ENCODE results near the gene ABCC11.

ABCC11 gene

GRCh38 chr16:48247311-48247710 lies at the start of gene ABCC11:
Gene ABCC11 (minus strand): TSS chr16:48247539. CDS start chr16:48231921, 15,618 bp downstream.
- Histone ChIP-seq H3K4me1 (ENCODE audit: control insufficient read depth, insufficient read depth, low read length) (no peaks in the 10 kb centered on the region), H3K27ac (ENCODE audit: low read length) (no peak within 1 kb of the TSS), H3K27me3 (ENCODE audit: control insufficient read depth, insufficient read depth, low read length) (no peaks in the 10 kb centered on the region), H3K4me3 (ENCODE audit: low read length) (no peak within 1 kb of the TSS), H3K36me3 (ENCODE audit: control insufficient read depth, insufficient read depth, low read length) (no peaks in the 10 kb centered on the region), H3K9me3 (ENCODE audit: control insufficient read depth, insufficient read depth, low read length) (no peaks in the 10 kb centered on the region)
- DNase-seq (ENCODE audit: low read depth, low spot score): no peak
- no CpG with 5 or more reads among the region's 4 CpGs for WGBS (ENCODE audit: insufficient coverage, insufficient read length)

- H3K4me3 ChIP-seq (ENCODE audit: low read length): no peak overlapping the region
- WGBS (ENCODE audit: insufficient coverage, insufficient read length): no CpG with 5 or more reads among the region's 1 CpG
- H3K36me3 ChIP-seq (ENCODE audit: control insufficient read depth, insufficient read depth, low read length): no peaks in the 10 kb centered on the region
- H3K27me3 ChIP-seq (ENCODE audit: control insufficient read depth, insufficient read depth, low read length): no peaks in the 10 kb centered on the region
- H3K4me1 ChIP-seq (ENCODE audit: control insufficient read depth, insufficient read depth, low read length): no peaks in the 10 kb centered on the region
- H3K27ac ChIP-seq (ENCODE audit: low read length): no peak overlapping the region
- no peak for DNase-seq (ENCODE audit: low read depth, low spot score)
- no peaks in the 10 kb centered on the region for H3K9me3 ChIP-seq (ENCODE audit: control insufficient read depth, insufficient read depth, low read length)
Measured at GRCh38 chr16:48295488-48296281, 48.3 kb upstream of the ABCC11 start.

- Histone ChIP-seq H3K4me3 (ENCODE audit: low read length) (no peak overlapping the region), H3K4me1 (ENCODE audit: control insufficient read depth, insufficient read depth, low read length) (no peaks in the 10 kb centered on the region), H3K36me3 (ENCODE audit: control insufficient read depth, insufficient read depth, low read length) (no peaks in the 10 kb centered on the region), H3K9me3 (ENCODE audit: control insufficient read depth, insufficient read depth, low read length) (no peaks in the 10 kb centered on the region), H3K27ac (ENCODE audit: low read length) (no peak overlapping the region), H3K27me3 (ENCODE audit: control insufficient read depth, insufficient read depth, low read length) (no peaks in the 10 kb centered on the region)
- DNase-seq (ENCODE audit: low read depth, low spot score): no peak
- 100% methylated on average over 1 of the region's 1 CpG for WGBS (ENCODE audit: insufficient coverage, insufficient read length)
Measured at GRCh38 chr16:48294724-48295123, 47.4 kb upstream of the ABCC11 start.

DNA sequence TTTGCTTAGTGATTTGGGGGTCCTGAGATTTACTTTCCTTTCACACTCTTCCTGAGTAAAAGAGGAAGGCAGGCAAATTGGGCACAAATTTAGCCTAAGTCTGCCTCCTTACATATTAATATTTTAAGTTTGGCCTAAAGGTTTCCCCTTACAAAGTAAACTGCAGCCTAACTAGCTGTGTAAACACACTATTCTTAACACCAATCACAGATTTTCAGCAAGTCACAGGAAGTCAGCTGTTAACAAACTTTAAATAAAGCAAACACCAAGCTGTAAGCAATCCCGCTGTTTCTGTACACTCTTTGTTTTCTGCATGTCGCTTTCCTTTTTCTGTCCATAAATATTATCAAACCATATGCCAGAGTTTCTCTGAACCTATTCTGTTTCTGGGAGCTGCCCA lies 45.1 kb upstream of the ABCC11 start:
- no peaks in the 10 kb centered on the region for H3K4me1 ChIP-seq (ENCODE audit: control insufficient read depth, insufficient read depth, low read length)
- no peak overlapping the region for H3K27ac ChIP-seq (ENCODE audit: low read length)
- H3K4me3 ChIP-seq (ENCODE audit: low read length): no peak overlapping the region
- no CpG with 5 or more reads among the region's 2 CpGs for WGBS (ENCODE audit: insufficient coverage, insufficient read length)
- H3K36me3 ChIP-seq (ENCODE audit: control insufficient read depth, insufficient read depth, low read length): no peaks in the 10 kb centered on the region
- H3K27me3 ChIP-seq (ENCODE audit: control insufficient read depth, insufficient read depth, low read length): no peaks in the 10 kb centered on the region
- DNase-seq (ENCODE audit: low read depth, low spot score): no peak
- H3K9me3 ChIP-seq (ENCODE audit: control insufficient read depth, insufficient read depth, low read length): no peaks in the 10 kb centered on the region

DNA sequence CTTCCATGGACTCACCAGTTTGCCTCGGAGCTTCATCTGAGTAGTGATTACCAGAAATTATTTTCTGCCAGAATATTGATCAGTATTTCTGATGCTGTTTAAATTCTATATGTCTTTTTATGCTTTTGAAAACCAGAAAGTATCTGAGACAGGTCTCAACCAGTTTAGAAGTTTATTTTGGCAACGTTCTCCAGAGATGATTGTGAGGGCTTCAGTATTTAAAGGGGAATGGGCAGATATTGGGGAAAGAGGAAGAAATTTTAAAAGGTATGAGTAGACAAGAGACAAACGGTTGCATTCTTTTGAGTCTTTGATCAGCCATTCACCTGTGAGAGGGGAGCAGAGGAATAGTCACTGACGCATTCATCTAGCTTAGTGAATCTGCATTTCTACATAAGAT lies 44.4 kb upstream of the ABCC11 start:
- no peaks in the 10 kb centered on the region for H3K36me3 ChIP-seq (ENCODE audit: control insufficient read depth, insufficient read depth, low read length)
- no CpG with 5 or more reads among the region's 4 CpGs for WGBS (ENCODE audit: insufficient coverage, insufficient read length)

GRCh38 chr16:48291303-48291702 lies 44.0 kb upstream of the ABCC11 start:
- Histone ChIP-seq H3K4me3 (ENCODE audit: low read length) (no peak overlapping the region), H3K4me1 (ENCODE audit: control insufficient read depth, insufficient read depth, low read length) (no peaks in the 10 kb centered on the region), H3K9me3 (ENCODE audit: control insufficient read depth, insufficient read depth, low read length) (no peaks in the 10 kb centered on the region), H3K36me3 (ENCODE audit: control insufficient read depth, insufficient read depth, low read length) (no peaks in the 10 kb centered on the region), H3K27me3 (ENCODE audit: control insufficient read depth, insufficient read depth, low read length) (no peaks in the 10 kb centered on the region), H3K27ac (ENCODE audit: low read length) (no peak overlapping the region)
- no CpG with 5 or more reads among the region's 3 CpGs for WGBS (ENCODE audit: insufficient coverage, insufficient read length)
- no peak for DNase-seq (ENCODE audit: low read depth, low spot score)

More for the DNA sequence above, 44.4 kb upstream of the ABCC11 start:
- Histone ChIP-seq H3K27ac (ENCODE audit: low read length) (no peak overlapping the region), H3K4me1 (ENCODE audit: control insufficient read depth, insufficient read depth, low read length) (no peaks in the 10 kb centered on the region), H3K4me3 (ENCODE audit: low read length) (no peak overlapping the region), H3K9me3 (ENCODE audit: control insufficient read depth, insufficient read depth, low read length) (no peaks in the 10 kb centered on the region), H3K27me3 (ENCODE audit: control insufficient read depth, insufficient read depth, low read length) (no peaks in the 10 kb centered on the region)
- DNase-seq (ENCODE audit: low read depth, low spot score): no peak

DNA sequence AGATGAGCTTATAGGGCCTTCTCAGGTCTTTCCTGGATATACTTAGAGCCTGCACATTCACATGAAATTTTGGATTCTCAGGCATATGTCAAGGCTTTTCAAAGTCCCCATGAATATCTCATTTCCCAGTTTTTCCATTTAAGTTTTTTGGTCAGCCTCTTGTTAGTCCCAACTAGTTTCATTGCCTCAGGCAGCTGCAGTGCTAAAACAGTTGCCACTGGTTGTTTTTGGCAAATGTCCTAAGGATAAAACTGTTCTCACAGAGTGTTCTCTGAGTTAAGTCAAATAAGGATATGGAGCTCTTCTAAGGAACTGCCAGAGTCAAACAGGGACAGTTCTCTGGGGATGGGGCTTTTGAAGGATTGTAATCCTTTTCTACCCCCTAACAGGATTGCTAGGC lies 39.9 kb upstream of the ABCC11 start:
- no peaks in the 10 kb centered on the region for H3K27me3 ChIP-seq (ENCODE audit: control insufficient read depth, insufficient read depth, low read length)
- no peak for DNase-seq (ENCODE audit: low read depth, low spot score)
- no peak overlapping the region for H3K4me3 ChIP-seq (ENCODE audit: low read length)
- H3K27ac ChIP-seq (ENCODE audit: low read length): no peak overlapping the region
- H3K4me1 ChIP-seq (ENCODE audit: control insufficient read depth, insufficient read depth, low read length): no peaks in the 10 kb centered on the region
- no peaks in the 10 kb centered on the region for H3K9me3 ChIP-seq (ENCODE audit: control insufficient read depth, insufficient read depth, low read length)
- no peaks in the 10 kb centered on the region for H3K36me3 ChIP-seq (ENCODE audit: control insufficient read depth, insufficient read depth, low read length)

GRCh38 chr16:48284772-48285409 lies 37.6 kb upstream of the ABCC11 start:
- H3K4me3 ChIP-seq (ENCODE audit: low read length): no peak overlapping the region

DNA sequence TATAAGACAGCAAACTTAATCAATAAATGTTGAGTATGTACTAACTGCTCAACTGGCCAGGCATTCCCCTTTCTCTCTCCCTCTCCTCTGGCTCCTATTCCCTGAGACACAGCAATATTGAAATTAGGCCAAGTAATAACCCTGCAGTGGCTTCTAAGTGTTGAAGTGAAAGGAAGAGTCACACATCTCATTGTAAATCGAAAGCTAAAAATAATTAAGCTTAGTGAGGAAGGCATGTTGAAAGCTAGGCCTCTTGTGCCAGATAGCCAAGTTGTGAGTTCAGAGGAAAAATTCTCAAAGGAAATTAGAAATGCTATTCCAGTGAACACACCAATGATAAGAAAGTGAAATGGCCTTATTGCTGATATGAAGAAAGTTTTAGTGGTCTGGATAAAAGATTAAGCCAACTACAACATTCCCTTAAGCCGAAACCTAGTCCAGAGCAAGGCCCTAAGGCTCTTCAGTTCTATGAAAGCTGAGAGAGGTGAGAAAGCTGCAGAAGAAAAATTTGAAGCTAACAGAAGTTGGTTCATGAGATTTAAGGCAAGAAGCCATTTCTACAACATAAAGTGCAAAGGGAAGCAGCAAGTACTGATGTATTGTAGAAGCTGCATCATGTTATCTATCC lies 35.4 kb upstream of the ABCC11 start:
- WGBS (ENCODE audit: insufficient coverage, insufficient read length): no CpG with 5 or more reads among the region's 2 CpGs
- no peaks in the 10 kb centered on the region for H3K9me3 ChIP-seq (ENCODE audit: control insufficient read depth, insufficient read depth, low read length)
- H3K27me3 ChIP-seq (ENCODE audit: control insufficient read depth, insufficient read depth, low read length): no peaks in the 10 kb centered on the region
- no peak overlapping the region for H3K27ac ChIP-seq (ENCODE audit: low read length)
- no peak for DNase-seq (ENCODE audit: low read depth, low spot score)
- no peak overlapping the region for H3K4me3 ChIP-seq (ENCODE audit: low read length)
- H3K36me3 ChIP-seq (ENCODE audit: control insufficient read depth, insufficient read depth, low read length): no peaks in the 10 kb centered on the region
- no peaks in the 10 kb centered on the region for H3K4me1 ChIP-seq (ENCODE audit: control insufficient read depth, insufficient read depth, low read length)

More at GRCh38 chr16:48284772-48285409, 37.6 kb upstream of the ABCC11 start:
- Histone ChIP-seq H3K27me3 (ENCODE audit: control insufficient read depth, insufficient read depth, low read length) (no peaks in the 10 kb centered on the region), H3K4me1 (ENCODE audit: control insufficient read depth, insufficient read depth, low read length) (no peaks in the 10 kb centered on the region), H3K36me3 (ENCODE audit: control insufficient read depth, insufficient read depth, low read length) (no peaks in the 10 kb centered on the region), H3K27ac (ENCODE audit: low read length) (no peak overlapping the region), H3K9me3 (ENCODE audit: control insufficient read depth, insufficient read depth, low read length) (no peaks in the 10 kb centered on the region)
- WGBS (ENCODE audit: insufficient coverage, insufficient read length): no CpG with 5 or more reads among the region's 4 CpGs
- DNase-seq (ENCODE audit: low read depth, low spot score): no peak

GRCh38 chr16:48280546-48280945 lies 33.2 kb upstream of the ABCC11 start:
- H3K27ac ChIP-seq (ENCODE audit: low read length): no peak overlapping the region
- no peak for DNase-seq (ENCODE audit: low read depth, low spot score)
- H3K36me3 ChIP-seq (ENCODE audit: control insufficient read depth, insufficient read depth, low read length): no peaks in the 10 kb centered on the region
- no peak overlapping the region for H3K4me3 ChIP-seq (ENCODE audit: low read length)
- no peaks in the 10 kb centered on the region for H3K27me3 ChIP-seq (ENCODE audit: control insufficient read depth, insufficient read depth, low read length)
- no CpG with 5 or more reads among the region's 2 CpGs for WGBS (ENCODE audit: insufficient coverage, insufficient read length)
- H3K9me3 ChIP-seq (ENCODE audit: control insufficient read depth, insufficient read depth, low read length): no peaks in the 10 kb centered on the region
- H3K4me1 ChIP-seq (ENCODE audit: control insufficient read depth, insufficient read depth, low read length): no peaks in the 10 kb centered on the region
